NCI-H1436 treated with DMSO at 0.1 percent for 48 hours (cell line): ENCODE measurements around the gene MMP1.

Experiments used
- DNase-seq: peaks from one replicate; lab custom pipeline; 2025; lab: John Stamatoyannopoulos, UW

MMP1 gene

DNA sequence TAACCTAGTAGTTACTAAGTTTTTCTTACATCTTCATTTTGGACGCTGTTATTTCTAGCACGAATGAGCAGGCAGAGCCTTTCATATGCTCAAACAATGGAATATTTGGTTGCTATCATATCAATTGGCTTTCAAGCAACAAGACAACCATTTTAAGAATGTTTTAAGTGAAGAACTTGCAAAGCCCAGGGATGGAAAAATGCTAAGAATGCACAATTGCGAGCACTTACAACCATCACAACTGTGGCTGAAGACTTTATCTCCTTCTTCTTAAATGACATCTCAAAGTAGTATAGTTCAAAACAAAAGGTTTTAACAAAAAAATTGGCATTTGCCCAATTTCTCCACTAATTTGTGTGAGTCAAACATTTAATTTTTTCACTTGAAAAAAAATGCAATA lies 8.3 kb upstream of the MMP1 start:
- DNase-seq, result no peak

GRCh38 chr11:102802341-102802740 lies 4.4 kb upstream of the MMP1 start:
- no peak for DNase-seq

DNA sequence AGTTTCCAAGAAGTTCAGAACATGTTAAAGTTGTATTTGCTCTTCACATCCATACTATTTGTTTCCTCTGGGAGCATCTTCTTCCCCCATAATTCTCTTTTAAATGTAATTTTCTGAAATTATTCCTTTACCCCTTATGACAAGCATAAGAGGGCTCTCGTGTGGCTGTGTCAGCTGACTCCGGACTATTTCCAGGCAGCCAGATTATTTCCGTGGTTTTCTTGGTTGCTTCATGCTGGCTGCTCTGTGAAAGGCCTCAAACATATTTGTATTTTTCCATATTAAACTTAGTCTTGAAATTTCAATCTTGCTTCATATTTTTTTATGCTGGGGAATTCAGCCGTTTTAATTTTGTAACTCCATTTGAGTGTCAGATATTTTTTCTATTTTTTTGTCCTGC lies 2.8 kb upstream of the MMP1 start:
- no peak for DNase-seq

GRCh38 chr11:102799681-102800340 lies 1.9 kb upstream of the MMP1 start:
- DNase-seq, result no peak

DNA sequence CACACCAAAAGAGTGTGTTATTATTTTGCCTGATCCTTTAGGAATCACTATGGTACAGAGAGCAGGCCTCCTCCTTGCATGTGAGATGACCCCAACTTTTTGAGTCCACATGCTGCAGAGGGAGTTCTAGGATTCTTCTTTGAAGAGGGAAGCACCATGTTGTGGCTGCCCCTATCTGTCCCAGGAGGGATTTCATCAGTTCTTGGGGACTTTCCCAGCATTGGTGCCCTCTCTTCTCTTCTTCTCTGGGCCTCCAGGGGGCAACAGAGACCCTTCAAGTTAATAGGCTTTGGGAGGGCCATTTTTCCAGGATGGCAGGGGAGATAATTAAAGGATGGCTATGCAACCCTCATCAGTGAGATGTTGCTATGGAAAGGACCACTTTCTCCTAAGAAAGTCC lies 3.6 kb downstream of the MMP1 start:
- DNase-seq, result no peak

- no peak for DNase-seq
Measured at GRCh38 chr11:102793677-102794290, 4.2 kb downstream of the MMP1 start.

DNA sequence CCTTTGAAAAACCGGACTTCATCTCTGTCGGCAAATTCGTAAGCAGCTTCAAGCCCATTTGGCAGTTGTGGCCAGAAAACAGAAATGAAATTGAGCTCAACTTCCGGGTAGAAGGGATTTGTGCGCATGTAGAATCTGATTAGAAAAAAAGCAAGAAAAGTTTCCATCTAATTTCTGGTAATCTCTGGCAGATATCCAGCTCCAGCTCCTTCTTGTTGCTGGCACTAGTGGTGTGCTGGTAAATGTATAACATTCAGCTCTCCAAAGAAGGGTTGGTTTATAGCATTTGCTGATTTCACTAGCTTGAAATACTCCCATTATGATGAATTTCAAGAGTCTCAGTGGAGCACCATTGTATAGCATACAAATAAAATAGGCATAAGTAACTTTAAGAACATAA lies 5.4 kb downstream of the MMP1 start:
- no peak for DNase-seq

DNA sequence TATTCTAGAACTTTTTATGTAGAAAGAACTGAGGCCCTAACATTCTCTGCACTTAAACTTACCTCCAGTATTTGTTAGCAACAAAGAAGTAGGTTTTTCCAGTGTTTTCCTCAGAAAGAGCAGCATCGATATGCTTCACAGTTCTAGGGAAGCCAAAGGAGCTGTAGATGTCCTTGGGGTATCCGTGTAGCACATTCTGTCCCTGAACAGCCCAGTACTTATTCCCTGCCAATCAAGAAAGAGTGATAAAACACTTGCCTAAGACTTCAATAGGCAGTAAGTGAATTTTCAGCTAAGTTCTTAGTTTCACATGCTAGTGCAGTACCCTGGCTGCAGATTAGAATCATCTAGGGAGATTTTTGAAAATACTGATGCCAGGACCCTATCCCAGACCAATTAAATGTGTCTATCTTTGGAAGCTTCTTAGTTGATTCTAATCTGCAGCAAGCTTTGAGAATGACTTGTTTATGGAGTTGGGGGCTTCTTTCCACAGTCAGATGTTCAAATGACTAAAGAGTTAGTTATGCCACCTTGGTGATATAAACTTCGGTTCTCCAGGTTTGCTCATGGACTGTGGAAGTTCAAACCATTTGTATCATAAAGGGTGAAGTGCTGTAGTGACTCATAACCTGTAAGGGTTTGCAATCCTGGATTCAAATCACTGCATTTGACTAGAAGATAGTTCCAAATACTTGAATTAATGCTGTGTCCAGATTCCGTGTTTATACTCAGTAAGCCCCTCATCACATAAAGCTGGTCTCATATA lies 6.5 kb downstream of the MMP1 start:
- no peak for DNase-seq

- no peak for DNase-seq
Measured at GRCh38 chr11:102788334-102788995, 9.5 kb downstream of the MMP1 start.

DNA sequence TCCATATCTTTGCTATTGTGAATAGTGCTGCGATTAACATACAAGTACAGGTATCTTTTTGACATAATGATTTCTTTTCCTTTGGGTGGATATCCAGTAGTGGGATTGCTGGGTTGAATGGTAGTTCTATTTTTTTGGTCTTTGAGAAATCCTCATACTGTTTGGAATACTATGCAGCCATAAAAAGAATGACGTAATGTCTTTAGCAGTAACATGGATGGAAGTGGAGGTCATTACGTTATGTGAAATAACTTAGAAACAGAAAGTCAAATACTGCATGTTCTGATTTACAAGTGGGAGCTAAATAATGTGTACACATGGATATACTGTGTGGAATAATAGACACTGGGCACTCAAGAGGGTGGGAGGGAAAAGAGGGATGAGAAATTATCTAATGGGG lies 13.6 kb downstream of the MMP1 start:
- no peak for DNase-seq

DNA sequence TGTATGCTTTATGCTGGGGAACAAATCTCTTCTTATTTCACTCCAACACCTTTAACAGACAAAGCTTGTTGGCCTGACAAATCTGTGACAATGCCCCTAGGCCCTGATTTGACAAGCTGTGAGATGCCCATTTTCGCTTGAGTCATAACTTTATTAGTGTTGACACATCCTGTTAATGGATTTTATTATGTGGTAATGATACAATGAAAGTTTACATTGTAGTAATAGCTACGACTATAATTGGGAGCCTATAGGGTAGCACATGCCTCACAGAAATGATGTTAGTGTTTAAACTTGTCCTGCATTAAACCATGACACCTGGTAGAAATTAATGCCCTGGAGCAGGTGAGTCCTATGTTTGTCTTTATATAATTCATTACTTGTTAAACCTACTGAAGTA lies 14.2 kb downstream of the MMP1 start:
- peak; percentile 24 for DNase-seq

- no peak for DNase-seq
Measured at GRCh38 chr11:102783016-102783415, 14.9 kb downstream of the MMP1 start.

- DNase-seq, result no peak
Measured at GRCh38 chr11:102781676-102782075, 16.3 kb downstream of the MMP1 start.

DNA sequence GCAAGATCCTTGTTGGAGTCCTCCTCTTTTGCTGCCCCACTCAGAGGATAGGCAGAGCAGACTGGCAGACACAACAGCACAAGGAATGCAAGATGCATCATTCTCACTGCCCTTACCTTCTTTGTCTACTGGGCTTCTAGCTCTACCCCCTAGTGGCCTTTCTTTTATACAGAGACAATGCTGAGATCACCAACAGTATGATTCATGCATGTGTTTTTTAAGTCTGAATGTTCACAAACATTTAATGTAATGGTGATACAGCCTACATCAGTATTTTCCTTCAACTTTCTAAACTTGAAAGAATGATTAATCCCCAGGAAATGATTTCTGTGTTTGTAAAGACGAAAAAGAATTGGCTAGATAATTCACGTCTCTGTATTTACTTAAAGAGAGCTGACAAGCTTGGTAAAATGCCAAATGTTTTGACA lies 17.5 kb downstream of the MMP1 start, which contains the start of gene MMP10:
Gene MMP10 (minus strand): TSS at position 138 of the 428 bp plus-strand sequence. CDS start 37 bp downstream, at position 101.
- DNase-seq, result no peak

- no peak for DNase-seq
Measured at GRCh38 chr11:102776454-102776853, 21.5 kb downstream of the MMP1 start.

DNA sequence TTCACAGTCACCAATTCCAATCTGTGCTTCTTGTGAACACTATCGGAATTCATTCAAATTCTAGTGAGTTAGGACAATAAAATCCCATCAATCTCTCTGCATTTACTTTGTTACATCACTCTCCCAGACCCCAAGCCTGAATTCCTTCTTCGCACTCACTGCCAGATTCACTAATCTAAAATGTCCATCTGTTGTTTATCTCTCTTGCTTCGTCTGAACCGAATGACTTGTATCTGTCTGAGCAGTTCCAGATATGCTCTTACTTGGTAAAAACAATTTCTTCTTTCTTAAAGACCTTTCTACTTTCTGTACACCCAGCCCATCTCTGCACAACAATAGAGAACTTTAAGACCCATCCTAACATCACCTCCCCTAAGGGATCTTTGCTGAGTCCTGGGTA lies 24.6 kb downstream of the MMP1 start:
- no peak for DNase-seq

GRCh38 chr11:102771351-102771750 lies 26.6 kb downstream of the MMP1 start:
- no peak for DNase-seq

DNA sequence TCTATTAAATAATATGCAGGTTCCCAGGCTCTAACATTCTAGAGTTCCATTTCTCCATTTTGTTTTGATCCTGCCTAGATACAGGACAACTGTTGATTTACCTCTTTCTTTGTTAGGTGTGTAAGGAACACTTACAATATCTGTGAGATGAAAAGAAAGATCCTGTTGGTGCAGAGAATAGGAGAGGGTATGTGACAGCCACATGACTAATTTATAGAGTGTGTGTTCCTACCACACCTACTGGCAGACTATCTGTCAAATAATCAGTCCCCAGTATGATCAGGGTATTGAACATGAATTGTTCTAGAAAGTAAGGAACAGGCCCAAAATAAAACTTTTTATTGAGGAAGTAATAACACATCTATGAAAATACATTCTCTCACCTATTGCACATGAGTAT lies 27.8 kb downstream of the MMP1 start:
- no peak for DNase-seq

DNA sequence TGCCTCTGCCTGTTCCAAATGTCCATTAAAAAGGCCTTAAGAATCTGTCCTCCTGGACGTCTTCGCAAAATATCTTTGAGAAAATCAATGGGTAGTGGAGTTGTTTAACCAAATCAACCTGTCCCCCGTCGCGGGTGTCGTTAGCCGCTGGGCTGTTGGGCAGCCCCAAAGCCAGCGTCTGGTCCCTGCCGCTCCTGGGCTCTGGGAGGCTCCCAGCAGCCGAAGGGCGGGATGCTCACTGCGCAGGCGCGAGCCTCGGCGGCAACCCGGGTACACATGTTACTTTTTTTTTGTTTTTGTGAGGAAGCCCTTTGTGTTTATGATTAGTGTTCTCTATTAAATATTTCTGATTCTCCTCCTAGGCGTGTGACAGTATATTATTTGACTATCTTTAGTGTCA lies 30.2 kb downstream of the MMP1 start:
- DNase-seq, result no peak

DNA sequence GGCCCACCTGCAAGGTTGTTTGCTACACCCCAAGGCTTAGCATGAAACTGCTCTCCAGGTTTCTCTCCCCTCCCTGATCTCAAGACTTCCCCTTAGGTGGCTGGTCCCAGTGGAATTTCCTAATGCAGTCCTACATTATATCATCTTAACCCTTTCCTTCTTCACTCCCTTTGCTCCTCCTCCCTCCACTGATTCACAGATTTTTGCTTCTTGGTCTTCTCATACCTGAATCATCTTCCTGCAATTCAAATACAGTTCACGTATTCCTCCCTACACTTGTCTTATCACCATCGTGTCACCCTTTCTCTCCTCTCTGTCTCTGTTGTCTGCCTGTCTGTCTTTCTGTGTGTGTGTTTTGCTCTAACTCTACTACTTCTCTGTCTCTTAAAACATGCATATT lies 34.5 kb downstream of the MMP1 start:
- DNase-seq, result no peak

GRCh38 chr11:102762361-102762767 lies 35.6 kb downstream of the MMP1 start:
- DNase-seq, result no peak

GRCh38 chr11:102761646-102762238 lies 36.2 kb downstream of the MMP1 start:
- no peak for DNase-seq
